Hematopoietic multipotent progenitor cell treated with erythropoietin and hydrocortisone succinate and interleukin-3 and kit ligand, for 15 days (in vitro differentiated cells): ENCODE results near the gene RALGPS2.

ENCODE experiments used
- DNase-seq: peaks from one replicate; pipeline ENCODE4 v3.0.0-alpha.2; 2015; ENCODE audit warnings: low spot score

The RALGPS2 gene, protein sequence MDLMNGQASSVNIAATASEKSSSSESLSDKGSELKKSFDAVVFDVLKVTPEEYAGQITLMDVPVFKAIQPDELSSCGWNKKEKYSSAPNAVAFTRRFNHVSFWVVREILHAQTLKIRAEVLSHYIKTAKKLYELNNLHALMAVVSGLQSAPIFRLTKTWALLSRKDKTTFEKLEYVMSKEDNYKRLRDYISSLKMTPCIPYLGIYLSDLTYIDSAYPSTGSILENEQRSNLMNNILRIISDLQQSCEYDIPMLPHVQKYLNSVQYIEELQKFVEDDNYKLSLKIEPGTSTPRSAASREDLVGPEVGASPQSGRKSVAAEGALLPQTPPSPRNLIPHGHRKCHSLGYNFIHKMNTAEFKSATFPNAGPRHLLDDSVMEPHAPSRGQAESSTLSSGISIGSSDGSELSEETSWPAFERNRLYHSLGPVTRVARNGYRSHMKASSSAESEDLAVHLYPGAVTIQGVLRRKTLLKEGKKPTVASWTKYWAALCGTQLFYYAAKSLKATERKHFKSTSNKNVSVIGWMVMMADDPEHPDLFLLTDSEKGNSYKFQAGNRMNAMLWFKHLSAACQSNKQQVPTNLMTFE

DNA sequence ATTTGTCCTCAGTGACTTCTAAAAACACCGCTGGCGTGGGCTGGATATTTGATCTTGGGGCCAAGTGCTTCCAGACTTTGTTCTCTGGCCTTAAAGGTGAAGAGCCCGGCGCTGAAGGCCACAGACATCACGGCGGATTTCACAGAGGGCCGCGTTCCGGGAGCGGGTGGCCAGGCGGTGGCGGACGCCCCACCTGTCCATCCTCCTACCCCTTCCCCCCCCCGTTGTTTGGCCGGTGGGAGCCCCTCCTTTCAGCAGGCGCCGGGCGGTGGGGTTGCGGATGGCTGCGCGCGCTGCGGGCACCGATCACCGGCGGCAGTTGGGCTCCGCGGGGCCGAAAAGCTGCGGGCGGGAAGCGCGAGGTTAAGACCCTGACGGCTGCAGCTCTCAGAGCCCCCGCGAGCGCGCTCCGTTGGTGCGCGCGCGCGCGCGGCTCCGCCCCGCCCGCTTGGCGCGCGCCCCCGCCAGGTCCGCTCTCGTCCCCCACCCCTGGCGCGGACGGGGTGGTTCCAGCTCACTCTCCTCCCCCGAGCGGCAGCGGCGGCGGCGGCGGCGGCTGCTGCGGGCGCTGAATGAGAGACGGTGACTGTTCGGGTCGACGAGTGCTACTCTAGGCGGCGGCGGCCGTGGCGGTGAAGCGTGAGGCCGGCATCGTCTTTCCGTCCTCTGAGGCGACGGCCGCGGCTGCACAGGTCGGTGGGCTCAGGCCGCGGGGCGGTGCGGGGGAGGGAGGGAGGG lies at the start of gene RALGPS2:
Gene RALGPS2, plus strand, starts transcription at position 517 of the 738 bp plus-strand sequence. CDS start 51,521 bp downstream, outside the sequence.
- peak; percentile 78 for DNase-seq

GRCh38 chr1:178679237-178679636 lies 45.8 kb upstream of the RALGPS2 start:
- DNase-seq, result no peak

- DNase-seq, result no peak
Measured at GRCh38 chr1:178682429-178682828, 42.6 kb upstream of the RALGPS2 start.

DNA sequence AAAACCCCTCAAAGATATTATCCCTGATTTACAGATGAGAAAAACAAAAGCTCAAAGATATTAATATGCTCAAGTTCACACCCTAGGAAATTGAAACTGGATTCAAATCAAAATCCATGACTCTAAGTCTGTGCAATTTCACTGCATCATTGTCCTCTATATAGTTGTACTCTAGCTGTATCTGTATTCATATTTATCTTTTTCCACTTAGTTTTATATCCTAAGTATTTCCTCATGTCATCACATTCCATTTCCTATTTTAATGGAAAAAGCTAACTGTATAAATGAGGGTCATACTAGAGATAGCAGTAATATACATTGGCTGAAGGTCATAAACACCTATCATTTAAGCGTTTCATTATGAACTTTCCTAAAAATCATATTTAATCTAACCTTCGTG lies 42.2 kb upstream of the RALGPS2 start:
- DNase-seq, result no peak

DNA sequence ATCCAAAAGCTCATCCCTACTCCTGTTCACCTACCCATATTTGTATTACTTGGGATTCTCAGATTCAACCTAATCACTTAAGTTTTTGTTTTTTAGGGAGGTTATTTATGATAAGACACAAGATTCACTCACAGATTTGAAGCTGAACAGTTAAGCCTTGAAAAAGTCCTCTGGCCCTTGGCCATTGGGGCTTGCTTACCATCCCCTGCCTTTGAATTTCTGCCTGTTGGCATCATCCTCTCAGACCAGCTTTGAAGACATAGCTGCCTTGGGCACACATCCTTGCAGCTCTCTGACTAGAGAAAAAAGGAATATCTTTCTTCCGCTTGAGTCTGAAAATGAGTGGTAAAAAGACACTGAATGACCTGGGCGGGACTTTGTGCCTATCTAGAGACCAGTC lies 41.8 kb upstream of the RALGPS2 start:
- DNase-seq, result no peak

DNA sequence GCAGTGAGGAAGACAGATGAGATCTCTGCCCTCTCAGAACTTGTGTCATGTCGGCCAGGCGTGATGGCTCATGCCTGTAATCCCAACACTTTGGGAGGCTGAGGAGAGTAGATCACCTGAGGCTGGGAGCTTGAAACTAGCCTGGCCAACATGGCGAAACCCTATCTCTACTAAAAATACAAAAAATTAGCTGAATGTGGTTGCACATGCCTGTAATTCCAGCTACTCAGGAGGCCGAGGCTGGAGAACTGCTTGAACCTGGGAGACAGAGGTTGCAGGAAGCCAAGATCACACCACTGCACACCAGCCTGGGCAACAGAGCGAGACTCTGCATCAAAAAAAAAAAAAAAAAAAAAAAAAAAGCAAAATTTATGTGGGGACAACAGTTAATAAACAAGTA lies 40.9 kb upstream of the RALGPS2 start:
- no peak for DNase-seq

DNA sequence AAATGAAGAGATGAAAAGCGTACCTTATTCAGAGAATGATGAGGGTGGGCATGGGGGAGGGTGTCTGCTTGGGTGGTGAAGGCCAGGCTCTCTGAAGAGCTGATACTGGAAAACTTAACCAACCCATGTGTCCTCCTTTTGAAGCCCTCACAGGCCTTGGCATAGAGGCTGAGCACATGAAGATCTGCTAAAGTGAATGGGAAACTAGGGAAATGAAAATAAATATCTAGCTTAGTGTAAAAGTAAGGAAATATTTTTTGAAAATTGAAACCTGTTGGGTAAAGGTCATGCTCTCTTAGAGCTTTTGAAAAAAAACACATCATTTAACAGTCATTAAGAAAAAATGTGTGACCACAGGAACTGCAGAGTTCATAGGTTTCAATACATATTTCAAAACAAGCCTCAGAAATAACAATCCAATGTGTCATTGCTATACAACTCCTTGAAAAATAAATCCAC lies 40.5 kb upstream of the RALGPS2 start:
- no peak for DNase-seq

DNA sequence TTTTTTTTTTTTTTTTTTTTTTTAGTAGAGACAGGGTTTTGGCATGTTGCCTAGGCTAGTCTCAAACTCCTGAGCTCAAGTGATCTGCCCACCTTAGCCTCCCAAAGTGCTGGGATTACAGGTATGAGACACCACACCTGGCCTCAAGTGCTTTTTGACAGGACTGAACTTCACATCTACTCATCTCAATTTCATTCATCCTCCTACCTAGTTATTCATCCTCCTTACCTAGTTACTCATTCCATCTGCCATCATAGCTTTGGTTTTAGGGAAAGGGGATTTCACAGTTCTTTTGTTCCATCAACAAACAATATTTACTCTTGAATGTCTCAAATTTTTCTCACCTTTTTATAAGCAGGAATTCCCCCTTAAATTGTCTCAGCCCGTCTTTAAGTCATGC lies 38.6 kb upstream of the RALGPS2 start:
- no peak for DNase-seq

DNA sequence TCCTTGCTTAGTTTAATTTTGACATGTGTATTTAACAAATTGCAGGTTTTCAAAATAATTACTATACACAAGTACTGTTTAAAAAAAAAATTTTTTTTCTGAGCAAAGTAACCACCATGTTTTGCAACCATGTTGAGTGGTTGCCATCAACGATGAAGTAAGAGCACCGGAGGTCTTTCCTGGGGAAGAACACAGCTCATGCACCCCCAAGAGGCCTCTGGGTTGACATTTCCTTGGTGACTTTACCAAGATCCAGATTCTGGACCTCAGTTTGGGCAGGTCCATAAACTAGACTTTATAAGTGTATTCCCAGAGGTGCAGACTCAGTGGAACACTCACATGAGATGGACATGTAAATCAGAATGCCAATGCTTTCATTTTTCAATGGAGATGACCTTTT lies 36.8 kb upstream of the RALGPS2 start:
- DNase-seq, result no peak

DNA sequence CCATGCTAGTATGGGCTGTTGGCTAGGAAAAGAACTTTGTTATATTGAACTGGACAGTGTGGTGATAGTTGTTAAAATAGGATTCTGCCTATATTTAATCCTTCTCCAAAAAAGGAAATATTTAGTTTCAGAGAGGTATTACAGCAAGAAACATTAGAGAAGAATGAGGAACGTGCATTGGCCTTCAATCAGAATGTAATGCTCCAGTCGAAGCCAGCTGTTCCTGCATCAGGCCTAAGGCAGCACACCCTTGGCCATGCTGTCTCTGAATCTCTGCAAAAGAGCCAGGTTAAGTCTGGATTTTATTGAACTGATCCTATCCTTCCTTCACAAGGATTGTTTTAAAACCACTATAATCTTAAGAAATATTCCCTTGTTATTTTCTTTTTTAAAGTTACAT lies 35.3 kb upstream of the RALGPS2 start:
- no peak for DNase-seq

DNA sequence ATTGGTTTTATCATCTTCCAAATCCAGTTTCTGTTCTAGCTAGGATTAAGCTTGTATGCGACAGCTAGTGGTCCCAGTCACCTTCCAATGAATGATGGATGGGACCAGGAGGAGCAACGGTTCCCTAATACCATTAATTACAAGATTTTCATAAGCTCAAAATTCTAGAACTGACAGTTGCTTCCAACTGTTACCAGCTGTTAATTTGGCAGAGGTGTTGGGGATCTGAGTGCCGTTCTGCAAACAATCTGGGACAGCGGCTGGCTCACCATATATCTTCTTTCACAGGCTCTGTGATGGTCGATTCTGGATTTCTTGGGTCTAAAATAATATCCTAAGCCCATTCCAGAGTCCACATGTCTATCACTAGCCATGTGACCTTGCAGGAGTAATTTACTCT lies 34.5 kb upstream of the RALGPS2 start:
- no peak for DNase-seq

DNA sequence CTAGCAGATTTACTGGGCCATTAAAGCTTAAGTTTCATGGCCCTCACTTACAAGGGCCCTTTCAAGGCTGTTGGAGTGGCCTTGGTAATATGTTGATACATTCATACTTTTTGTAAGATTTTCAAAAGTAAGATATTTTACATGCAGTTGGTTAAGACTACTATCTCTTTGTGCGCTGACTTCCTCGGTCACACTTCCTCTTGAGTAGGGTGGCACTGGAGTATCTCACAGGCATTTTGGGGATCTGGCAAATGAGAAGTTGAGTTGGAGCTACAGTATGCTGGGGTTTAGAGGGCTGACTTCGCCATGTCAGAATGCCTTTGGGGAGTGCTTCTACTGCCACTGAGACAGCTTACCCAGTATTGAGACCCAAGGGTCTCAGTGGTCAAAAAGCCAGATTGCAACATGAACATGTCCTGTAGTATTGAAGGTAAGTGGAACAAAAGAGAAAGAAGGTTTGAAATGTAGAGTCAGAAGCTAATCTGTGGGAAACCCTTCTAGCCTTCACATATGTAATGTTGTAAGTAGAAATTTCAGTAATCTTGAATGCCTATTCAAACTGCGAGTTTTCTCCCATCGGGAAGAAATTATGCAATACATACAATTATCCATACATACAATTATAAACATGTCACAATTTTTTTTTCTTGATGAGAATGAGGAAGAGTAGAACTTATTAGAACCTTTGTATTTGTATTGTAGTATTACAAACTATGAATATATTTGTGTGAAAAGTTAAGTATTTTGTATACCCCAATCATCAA lies 32.3 kb upstream of the RALGPS2 start:
- DNase-seq, result no peak

DNA sequence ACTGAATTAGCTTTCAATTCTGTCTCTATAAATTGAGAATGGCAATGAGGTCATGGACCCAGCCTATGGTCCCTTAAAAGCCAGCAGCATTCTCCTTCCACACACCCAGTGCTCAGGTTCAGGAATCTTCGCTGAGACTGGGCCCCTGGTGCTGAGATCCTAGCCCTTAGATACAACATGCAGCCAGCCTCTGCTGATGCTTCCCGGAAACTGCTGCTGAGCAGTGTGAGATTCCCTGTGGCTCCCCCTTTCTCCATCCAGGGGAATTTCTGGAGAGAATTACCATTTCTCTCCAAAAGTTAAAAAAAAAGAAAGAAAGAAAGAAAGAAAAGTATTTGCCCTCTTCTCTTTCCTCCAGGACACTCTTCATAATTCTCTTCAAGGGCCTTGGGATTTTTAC lies 31.7 kb upstream of the RALGPS2 start:
- DNase-seq, result no peak

- peak; percentile 20 for DNase-seq
Measured at GRCh38 chr1:178694923-178695525, 30.0 kb upstream of the RALGPS2 start.

GRCh38 chr1:178702146-178702545 lies 22.9 kb upstream of the RALGPS2 start:
- no peak for DNase-seq

DNA sequence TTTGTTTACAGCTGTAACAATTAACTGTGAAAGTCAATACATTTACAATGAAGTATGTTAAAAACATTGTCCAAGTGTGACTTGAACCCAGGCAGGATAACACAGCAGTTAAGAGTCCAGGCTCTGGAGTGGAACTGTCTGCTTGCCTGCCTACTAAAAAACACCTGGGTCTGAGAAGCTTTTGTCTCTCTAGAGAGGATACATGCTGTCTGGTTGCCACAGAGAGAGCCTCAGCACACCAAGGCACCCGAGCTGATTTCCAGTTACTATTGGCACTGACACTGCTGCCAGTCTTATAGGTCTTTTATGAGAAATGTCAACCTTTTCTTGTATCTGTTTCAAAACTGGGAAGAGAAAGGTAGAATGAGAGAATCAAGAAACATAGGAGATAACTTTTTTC lies 20.2 kb upstream of the RALGPS2 start:
- no peak for DNase-seq

GRCh38 chr1:178706432-178706831 lies 18.6 kb upstream of the RALGPS2 start:
- no peak for DNase-seq

DNA sequence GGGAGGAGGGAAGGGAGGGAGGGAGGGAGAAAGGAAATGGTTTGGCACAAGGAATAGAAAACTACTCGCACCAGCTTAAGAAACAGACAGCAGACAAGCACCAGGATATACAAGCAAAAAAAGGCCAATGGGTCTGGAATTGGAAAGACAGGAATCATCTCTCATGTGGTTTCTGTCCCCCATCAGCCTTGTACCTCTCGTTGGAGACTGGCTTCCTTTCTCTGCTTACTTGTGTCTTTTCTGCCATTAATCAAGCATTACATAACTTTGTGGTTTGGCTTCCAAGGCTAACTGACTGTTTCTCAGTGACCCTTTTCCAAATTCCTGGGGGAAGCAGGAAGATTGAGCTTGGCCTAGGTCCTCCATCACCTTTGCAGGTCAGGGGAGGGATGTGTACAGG lies 11.8 kb upstream of the RALGPS2 start:
- DNase-seq, result no peak

DNA sequence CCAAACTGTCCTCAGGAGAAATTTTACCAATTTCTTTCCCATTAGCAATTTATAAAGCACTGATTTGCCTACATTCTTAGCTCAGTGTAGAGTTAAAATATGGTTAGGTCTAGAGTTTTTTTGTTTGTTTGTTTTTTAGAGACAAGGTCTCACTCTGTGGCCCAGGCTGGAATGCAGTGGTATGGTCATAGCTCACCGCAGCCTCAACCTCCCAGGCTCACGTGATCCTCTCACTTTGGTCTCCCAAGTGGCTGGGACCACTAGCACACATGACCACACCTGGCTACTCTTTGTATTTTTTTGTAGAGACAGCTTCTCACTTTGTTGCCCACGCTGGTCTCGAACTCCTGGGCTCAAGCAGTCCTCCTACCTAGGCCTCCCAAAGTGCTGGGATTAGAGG lies 10.6 kb upstream of the RALGPS2 start:
- no peak for DNase-seq

GRCh38 chr1:178716111-178716510 lies 8.9 kb upstream of the RALGPS2 start:
- no peak for DNase-seq

DNA sequence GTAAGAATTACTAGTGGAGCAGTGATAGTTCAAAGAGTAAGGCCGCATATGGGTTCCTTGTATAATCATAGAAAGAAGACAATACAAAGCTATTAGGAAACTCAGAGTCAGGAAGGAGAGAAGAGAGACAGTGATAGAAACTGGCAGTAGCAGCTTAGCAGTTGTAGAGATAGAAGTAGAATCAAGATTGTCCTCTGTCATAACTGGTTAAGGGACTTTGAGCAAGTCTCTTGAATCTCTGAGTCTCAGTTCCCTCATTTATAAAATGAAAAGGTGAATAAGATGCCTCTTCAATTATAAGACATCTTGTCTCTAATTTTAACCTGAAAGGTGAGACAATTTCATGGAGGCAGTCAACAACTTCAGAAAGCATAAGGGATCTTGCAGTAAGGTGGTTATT lies 6.5 kb upstream of the RALGPS2 start:
- DNase-seq, result no peak

DNA sequence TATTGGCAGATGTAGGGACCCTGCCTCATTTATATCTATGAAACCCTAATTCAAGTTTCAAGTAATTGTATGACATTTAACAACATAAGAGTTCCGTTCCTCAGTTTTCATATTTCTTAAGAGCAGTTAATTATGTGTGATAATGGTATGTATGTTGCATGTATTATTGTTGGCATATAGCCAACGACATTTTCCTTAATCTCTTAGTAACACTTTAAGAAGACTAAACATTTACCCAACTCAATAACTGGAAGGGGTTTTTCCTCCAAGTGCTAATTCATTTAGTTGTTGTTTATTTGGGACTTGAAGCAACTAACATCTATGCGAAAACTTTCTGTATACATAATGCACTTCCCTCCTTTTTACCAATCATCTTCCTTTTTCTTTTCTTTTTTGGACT lies 1.5 kb upstream of the RALGPS2 start:
- DNase-seq, result peak; percentile 35
